ENCODE data around the gene HLA-DRB5.
"Not testable (repeated sequence)": the region's sequence is repeated elsewhere in the genome, so short reads cannot be mapped to it uniquely, and the experiment has no call there.

HLA-DRB5 gene

GRCh38 chr6:32529697-32530430 lies at the start of gene HLA-DRB5:
HLA-DRB5 (minus strand) TSS chr6:32530287; CDS start chr6:32530224, 63 bp downstream.
- DNase-seq (ENCODE audit: low spot score) = no peak

- no peak for DNase-seq (ENCODE audit: low spot score)
Measured at GRCh38 chr6:32578962-32579361, 48.9 kb upstream of the HLA-DRB5 start.

- not testable (repeated sequence) for DNase-seq (ENCODE audit: low spot score)
Measured at GRCh38 chr6:32577493-32577892, 47.4 kb upstream of the HLA-DRB5 start.

- no peak for DNase-seq (ENCODE audit: low spot score)
Measured at GRCh38 chr6:32576250-32576649, 46.2 kb upstream of the HLA-DRB5 start.

DNA sequence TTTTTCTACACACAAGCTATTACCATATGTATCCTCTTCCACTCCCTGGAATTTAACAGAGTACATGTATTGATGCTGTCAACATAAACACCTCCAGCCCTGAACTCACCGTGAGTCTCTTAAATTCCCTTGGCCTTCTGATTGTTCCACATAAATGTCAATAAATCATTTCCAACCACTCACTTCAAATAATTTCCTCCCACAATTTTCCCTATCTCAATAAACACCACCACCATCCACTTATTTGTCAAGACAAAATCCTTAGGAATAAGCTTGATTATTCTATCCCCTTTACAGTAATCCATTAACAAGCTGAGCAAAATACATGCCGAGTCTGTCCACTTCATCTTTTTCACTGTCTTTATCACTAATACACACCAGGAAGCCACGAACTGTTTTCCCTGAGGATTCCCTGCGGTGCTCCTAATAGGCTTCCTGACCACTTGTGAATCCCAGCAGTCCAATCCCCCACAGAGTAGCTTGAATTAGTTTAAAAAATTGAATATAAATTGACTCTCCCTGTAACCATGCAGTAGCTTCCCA lies 40.3 kb upstream of the HLA-DRB5 start:
- DNase-seq (ENCODE audit: low spot score) = no peak

- no peak for DNase-seq (ENCODE audit: low spot score)
Measured at GRCh38 chr6:32568561-32568960, 38.5 kb upstream of the HLA-DRB5 start.

DNA sequence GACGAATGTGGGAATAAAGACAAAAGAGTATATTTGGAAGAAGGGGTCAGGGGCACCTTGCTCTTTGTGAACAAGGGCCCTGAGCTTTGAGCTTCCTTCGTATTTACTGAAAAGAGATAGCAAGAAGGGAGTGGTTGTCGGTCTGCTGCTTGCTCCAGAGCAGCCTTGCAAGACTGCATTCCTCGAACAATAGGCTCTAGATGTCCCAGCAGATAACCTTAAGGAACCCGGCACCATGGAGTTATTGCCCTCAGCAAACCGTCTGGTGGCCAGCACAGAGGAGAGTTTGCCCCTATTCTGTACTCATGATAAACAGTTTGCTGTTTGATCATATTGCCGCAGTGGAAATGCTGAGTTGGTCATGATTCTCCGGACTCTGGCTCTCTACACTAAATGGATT lies 36.9 kb upstream of the HLA-DRB5 start:
- no peak for DNase-seq (ENCODE audit: low spot score)

GRCh38 chr6:32565511-32565910 lies 35.4 kb upstream of the HLA-DRB5 start:
- DNase-seq (ENCODE audit: low spot score) = no peak

GRCh38 chr6:32562940-32563339 lies 32.9 kb upstream of the HLA-DRB5 start:
- DNase-seq (ENCODE audit: low spot score) = no peak

- no peak for DNase-seq (ENCODE audit: low spot score)
Measured at GRCh38 chr6:32559747-32560146, 29.7 kb upstream of the HLA-DRB5 start.

DNA sequence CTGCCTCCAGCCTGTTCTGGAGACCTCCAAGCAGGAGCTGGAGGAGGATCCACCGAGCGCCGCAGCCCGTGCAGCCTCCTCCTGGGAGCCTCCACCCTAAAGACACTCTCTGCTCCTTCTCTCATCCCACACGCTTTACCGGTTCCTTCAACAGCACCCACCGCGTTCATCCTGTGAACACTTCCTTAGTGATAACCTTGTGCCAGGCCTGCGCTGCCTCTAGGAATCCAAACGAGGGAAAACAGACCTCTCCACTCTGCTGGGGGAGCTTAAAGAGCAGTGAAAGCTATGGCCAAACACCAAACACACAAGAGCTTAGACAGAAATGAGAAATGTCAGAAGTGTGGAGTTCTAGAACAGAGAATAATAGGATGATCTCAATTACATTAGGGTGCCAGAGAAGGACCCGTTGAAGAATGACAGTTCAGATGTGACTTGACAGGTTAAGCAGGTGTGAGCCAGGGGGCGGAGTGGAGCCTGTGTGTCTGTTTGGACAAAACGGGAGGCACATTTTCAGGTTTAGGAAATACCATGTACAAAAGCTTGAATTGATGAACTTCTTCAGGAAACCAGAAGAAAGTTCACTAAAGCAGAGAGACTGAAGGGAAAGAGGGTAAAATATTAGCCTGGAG lies 28.5 kb upstream of the HLA-DRB5 start:
- DNase-seq (ENCODE audit: low spot score) = no peak

GRCh38 chr6:32554116-32554965 lies 24.3 kb upstream of the HLA-DRB5 start:
- DNase-seq (ENCODE audit: low spot score) = no peak

GRCh38 chr6:32553037-32553742 lies 23.1 kb upstream of the HLA-DRB5 start:
- DNase-seq (ENCODE audit: low spot score) = no peak

DNA sequence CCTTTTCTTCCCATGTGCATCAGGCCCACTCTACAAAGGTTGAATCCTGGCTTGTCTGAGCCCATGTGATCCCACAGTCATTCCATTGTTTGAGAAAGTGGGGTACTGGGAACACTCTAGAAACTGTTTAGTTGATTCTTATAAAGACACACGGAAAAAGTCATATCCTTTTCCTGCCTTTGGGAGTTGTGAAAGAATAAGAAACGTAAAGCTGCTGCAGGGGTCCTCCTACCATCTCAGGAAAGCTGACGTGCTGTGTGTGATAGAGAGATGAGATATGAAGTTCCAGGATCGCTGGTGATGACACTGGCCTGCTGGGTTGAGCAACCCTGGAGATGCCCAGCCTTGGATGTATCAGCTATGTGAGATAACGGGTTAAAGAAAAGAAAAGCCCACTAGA lies 21.3 kb upstream of the HLA-DRB5 start:
- no peak for DNase-seq (ENCODE audit: low spot score)

DNA sequence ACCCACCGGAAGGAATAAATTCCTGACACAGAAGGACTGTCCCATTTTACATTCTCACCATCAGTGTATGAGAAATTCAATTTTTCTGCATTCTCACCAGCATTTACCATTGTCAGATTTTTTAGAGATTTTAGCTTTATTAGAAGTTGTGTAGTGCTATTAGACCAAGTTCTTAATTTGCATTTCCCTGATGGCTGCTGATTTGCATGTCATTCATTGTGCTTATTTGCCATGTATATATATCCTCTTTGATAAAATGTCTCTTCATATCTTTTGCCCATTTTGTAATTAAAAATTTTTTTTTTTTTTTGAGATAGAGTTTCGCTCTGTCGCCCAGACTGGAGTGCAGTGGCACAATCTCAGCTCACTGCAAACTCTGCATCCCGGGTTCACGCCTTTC lies 9.8 kb upstream of the HLA-DRB5 start:
- DNase-seq (ENCODE audit: low spot score) = no peak

- DNase-seq (ENCODE audit: low spot score) = not testable (repeated sequence)
Measured at GRCh38 chr6:32530431-32530793, 325 bp upstream of the HLA-DRB5 start.

DNA sequence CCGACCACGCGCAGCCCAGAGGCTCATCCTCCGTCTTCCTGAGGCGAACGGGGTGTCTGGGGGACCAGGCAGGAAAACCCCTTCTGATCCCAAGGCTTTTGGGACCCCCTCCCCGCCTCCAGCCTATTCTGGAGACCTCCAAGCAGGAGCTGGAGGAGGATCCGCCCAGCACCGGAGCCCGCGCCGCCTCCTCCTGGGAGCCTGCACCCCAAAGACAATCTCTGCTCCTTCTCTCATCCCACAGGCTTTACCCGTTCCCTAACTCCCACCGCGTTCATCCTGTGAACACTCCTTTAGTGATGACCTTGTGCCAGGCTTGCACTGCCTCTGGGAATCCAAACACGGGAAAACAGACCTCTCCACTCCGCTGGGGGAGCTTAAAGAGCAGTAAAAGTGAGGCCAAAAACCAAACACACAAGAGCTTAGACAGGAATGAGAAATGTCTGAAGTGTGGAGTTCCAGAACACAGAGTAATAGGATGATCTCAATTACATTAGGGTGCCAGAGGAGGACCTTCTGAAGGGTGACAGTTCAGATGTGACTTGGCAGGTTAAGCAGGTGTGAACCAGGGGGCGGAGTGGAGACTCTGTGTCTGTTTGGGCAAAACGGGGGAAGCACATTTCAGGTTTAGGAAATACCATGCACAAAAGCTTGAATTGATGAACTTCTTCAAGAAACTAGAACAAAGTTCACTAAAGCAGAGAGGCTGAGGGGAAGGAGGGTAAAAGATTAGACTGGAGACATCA lies 7.6 kb downstream of the HLA-DRB5 start:
- no peak for DNase-seq (ENCODE audit: low spot score)

- no peak for DNase-seq (ENCODE audit: low spot score)
Measured at GRCh38 chr6:32519910-32520258, 10.2 kb downstream of the HLA-DRB5 start.

DNA sequence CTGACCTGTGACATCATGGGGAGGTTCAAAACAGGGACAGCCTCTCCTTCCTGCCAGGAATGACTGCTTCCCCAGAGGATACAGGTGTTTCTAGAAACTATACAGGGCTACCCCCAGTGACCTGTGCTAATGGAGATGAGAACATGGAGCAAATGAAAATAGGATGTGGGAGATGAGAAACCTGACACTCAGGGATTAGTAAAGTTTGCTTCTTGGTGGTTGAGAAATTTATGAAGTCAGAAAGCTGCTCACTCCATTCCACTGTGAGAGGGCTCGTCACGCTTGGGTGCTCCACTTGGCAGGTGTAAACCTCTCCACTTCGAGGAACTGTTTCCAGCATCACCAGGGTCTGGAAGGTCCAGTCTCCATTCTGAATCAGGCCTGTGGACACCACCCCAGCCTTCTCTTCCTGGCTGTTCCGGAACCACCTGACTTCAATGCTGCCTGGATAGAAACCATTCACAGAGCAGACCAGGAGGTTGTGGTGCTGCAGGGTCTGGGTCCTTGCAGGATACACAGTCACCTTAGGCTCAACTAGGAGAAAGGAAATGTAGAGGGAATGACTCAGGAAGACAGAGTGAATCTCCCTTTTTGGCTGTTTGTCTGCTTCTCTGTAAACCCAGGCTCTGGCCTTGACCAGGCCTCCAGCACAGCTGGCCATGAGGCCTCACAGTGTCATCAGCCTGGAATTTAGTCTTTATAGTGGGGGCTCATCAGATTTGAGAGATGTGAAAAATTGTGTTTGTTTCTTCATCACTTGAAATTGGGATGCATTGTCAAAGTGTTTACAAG lies 10.8 kb downstream of the HLA-DRB5 start:
- DNase-seq (ENCODE audit: low spot score) = no peak

- no peak for DNase-seq (ENCODE audit: low spot score)
Measured at GRCh38 chr6:32517654-32518445, 12.2 kb downstream of the HLA-DRB5 start.

Data from left forelimb (tissue), 1 donor.